H9 (cell line): ENCODE measurements around the gene MTHFD1L. TPM values are rescaled to one million over a fixed set of nuclear protein-coding genes. Genes with fewer than 3 reads are reported as not detected.
"Not testable (repeated sequence)": the region's sequence is repeated elsewhere in the genome, so short reads cannot be mapped to it uniquely, and the experiment has no call there.

ENCODE experiments used
- DNase-seq: peaks from one replicate; pipeline ENCODE4 v3.0.0-alpha.2; 2017
- H2AFZ ChIP-seq: one replicate; pipeline ENCODE4 v1.6.1; 2013; ENCODE audit warnings: mild to moderate bottlenecking, low read length, control low read depth, moderate library complexity
- H2AK5ac ChIP-seq: 2 replicates; pipeline ENCODE4 v1.6.1; 2013; ENCODE audit warnings: low read length, control low read depth, mixed read lengths; ENCODE audit not compliant: insufficient read length
- H2BK120ac ChIP-seq: one replicate; pipeline ENCODE4 v1.6.1; 2013; ENCODE audit warnings: low read depth, mild to moderate bottlenecking, low read length, control low read depth, inconsistent platforms; ENCODE audit not compliant: poor library complexity, severe bottlenecking
- H2BK12ac ChIP-seq: 2 replicates; pipeline ENCODE4 v1.6.1; 2013; ENCODE audit warnings: low read length, control low read depth, mixed read lengths, low read depth; ENCODE audit not compliant: insufficient read length
- H2BK15ac ChIP-seq: 2 replicates; pipeline ENCODE4 v1.6.1; 2013; ENCODE audit warnings: low read depth, low read length, control low read depth
- H2BK20ac ChIP-seq: one replicate; pipeline ENCODE4 v1.6.1; 2013; ENCODE audit warnings: low read depth, mild to moderate bottlenecking, low read length, control low read depth, inconsistent platforms; ENCODE audit not compliant: poor library complexity, severe bottlenecking
- H2BK5ac ChIP-seq: 2 replicates; pipeline ENCODE4 v1.6.1; 2013; ENCODE audit warnings: low read length, control low read depth, mixed read lengths; ENCODE audit not compliant: insufficient read length
- H3K14ac ChIP-seq: 2 replicates; pipeline ENCODE4 v1.6.1; 2013; ENCODE audit warnings: low read length, control low read depth; ENCODE audit not compliant: insufficient read depth
- H3K18ac ChIP-seq: 2 replicates; pipeline ENCODE4 v1.6.1; 2013; ENCODE audit warnings: low read depth, mild to moderate bottlenecking, mixed read lengths, low read length, control low read depth; ENCODE audit not compliant: insufficient read length
- H3K23ac ChIP-seq: 2 replicates; pipeline ENCODE4 v1.6.1; 2013; ENCODE audit warnings: low read length, control low read depth, mixed read lengths, low read depth; ENCODE audit not compliant: insufficient read length
- H3K23me2 ChIP-seq: 2 replicates; pipeline ENCODE4 v1.6.1; 2013; ENCODE audit warnings: low read depth, mild to moderate bottlenecking, mixed read lengths, low read length, control low read depth; ENCODE audit not compliant: insufficient read length, poor library complexity, severe bottlenecking
- H3K27ac ChIP-seq: 2 replicates; pipeline ENCODE4 v1.5.1; 2013; ENCODE audit warnings: low read length, control low read depth, mixed read lengths, low read depth; ENCODE audit not compliant: insufficient read length
- H3K27me3 ChIP-seq: 2 replicates; pipeline ENCODE4 v1.6.1; 2013; ENCODE audit warnings: low read length, control low read depth, inconsistent platforms; ENCODE audit not compliant: insufficient read depth
- H3K4ac ChIP-seq: 2 replicates; pipeline ENCODE4 v1.6.1; 2013; ENCODE audit warnings: low read depth, mild to moderate bottlenecking, control low read depth, inconsistent platforms, low read length, moderate library complexity
- H3K4me1 ChIP-seq: 2 replicates; pipeline ENCODE4 v1.6.1; 2013; ENCODE audit warnings: low read length, control low read depth, inconsistent platforms; ENCODE audit not compliant: insufficient read depth
- H3K4me2 ChIP-seq: 2 replicates; pipeline ENCODE4 v1.6.1; 2013; ENCODE audit warnings: low read length, control low read depth, mixed read lengths; ENCODE audit not compliant: insufficient read length, insufficient read depth
- H3K56ac ChIP-seq: 2 replicates; pipeline ENCODE4 v1.6.1; 2013; ENCODE audit warnings: low read depth, mild to moderate bottlenecking, mixed read lengths, low read length, control low read depth; ENCODE audit not compliant: insufficient read length
- H3K79me1 ChIP-seq: 2 replicates; pipeline ENCODE4 v1.6.1; 2013; ENCODE audit warnings: low read depth, mild to moderate bottlenecking, moderate library complexity, low read length, control low read depth, inconsistent platforms; ENCODE audit not compliant: insufficient read depth, poor library complexity, severe bottlenecking
- H3K79me2 ChIP-seq: 2 replicates; pipeline ENCODE4 v1.6.1; 2013; ENCODE audit warnings: low read length, control low read depth, inconsistent platforms; ENCODE audit not compliant: insufficient read depth
- H3K9ac ChIP-seq: 2 replicates; pipeline ENCODE4 v1.6.1; 2013; ENCODE audit warnings: low read length, control low read depth, mixed read lengths; ENCODE audit not compliant: insufficient read length; ENCODE audit errors: extremely low read depth
- H3K9me3 ChIP-seq: one replicate; pipeline ENCODE4 v1.6.1; 2013; ENCODE audit warnings: low read depth, low read length, inconsistent platforms; ENCODE audit not compliant: control insufficient read depth
- H3T11ph ChIP-seq: one replicate; pipeline ENCODE4 v1.6.1; 2013; ENCODE audit warnings: mild to moderate bottlenecking, low read length, control low read depth, inconsistent platforms
- H4K20me1 ChIP-seq: one replicate; pipeline ENCODE4 v1.6.1; 2013; ENCODE audit not compliant: control insufficient read depth, insufficient read length, insufficient read depth
- H4K5ac ChIP-seq: 2 replicates; pipeline ENCODE4 v1.6.1; 2013; ENCODE audit warnings: low read depth, mild to moderate bottlenecking, mixed read lengths, low read length, control low read depth; ENCODE audit not compliant: insufficient read length
- H4K8ac ChIP-seq: replicated peaks from 2 replicates; pipeline ENCODE4 v1.6.1; 2013; ENCODE audit warnings: low read length, control low read depth, mixed read lengths, low read depth; ENCODE audit not compliant: insufficient read length
- H4K91ac ChIP-seq: 2 replicates; pipeline ENCODE4 v1.6.1; 2013; ENCODE audit warnings: low read depth, mild to moderate bottlenecking, moderate library complexity, mixed read lengths, low read length, control low read depth; ENCODE audit not compliant: insufficient read length
- H3K27ac Mint-ChIP-seq, 3 experiments: 2 replicates in 2 of 3; 3 replicates in 1 of 3; pipeline ENCODE4 v1.8.0; 2020 to 2021; ENCODE audit warnings: mixed read lengths in 3 of 3, mild to moderate bottlenecking in 1 of 3, moderate library complexity in 1 of 3
- H3K27me3 Mint-ChIP-seq: 2 replicates; pipeline ENCODE4 v1.8.0; 2021; ENCODE audit warnings: low read depth, mild to moderate bottlenecking, moderate library complexity, mixed read lengths
- H3K36me3 Mint-ChIP-seq, 3 experiments: 2 replicates in 2 of 3; 3 replicates in 1 of 3; pipeline ENCODE4 v1.8.0; 2020 to 2021; ENCODE audit warnings: low read depth in 3 of 3, mixed read lengths in 3 of 3; ENCODE audit not compliant: insufficient read depth in 1 of 3
- H3K4me1 Mint-ChIP-seq, 2 experiments: 2 replicates each; pipeline ENCODE4 v1.8.0; 2020; ENCODE audit warnings: mixed read lengths in 2 of 2
- H3K4me3 Mint-ChIP-seq, 2 experiments: 2 replicates in 1 of 2; 3 replicates in 1 of 2; pipeline ENCODE4 v1.8.0; 2020 to 2021; ENCODE audit warnings: mild to moderate bottlenecking in 2 of 2, mixed read lengths in 2 of 2, moderate library complexity in 1 of 2
- H3K9me3 Mint-ChIP-seq, 2 experiments: 2 replicates in 1 of 2; 3 replicates in 1 of 2; pipeline ENCODE4 v1.8.0; 2020; ENCODE audit warnings: mild to moderate bottlenecking in 2 of 2, mixed read lengths in 2 of 2, moderate library complexity in 1 of 2
- CTCF ChIP-seq: fragments of 200-600 bp; sonication (generic); conservative IDR thresholded peaks from 3 replicates; pipeline ENCODE4 v1.8.0; 2021; ENCODE audit warnings: antibody characterized with exemption, mild to moderate bottlenecking
- WGBS: extraction: QIAGEN DNeasy Blood & Tissue Kit; methylation state at CpG from one replicate; pipeline ENCODE4 v1.1.7; 2013; ENCODE audit warnings: missing lambda C conversion rate, low lambda C conversion rate, mixed read lengths; ENCODE audit not compliant: insufficient read length; ENCODE audit errors: extremely low coverage; 5-methylcytosine and 5-hydroxymethylcytosine counted together
- total RNA-seq: library from RNA; stranded (reverse); gene quantifications from 2 replicates; pipeline ENCODE4 v1.2.1, GENCODE V29; 2021

MTHFD1L gene
- total RNA-seq, 1 experiment from 2014 or later = 90.2 TPM

GRCh38 chr6:150826788-150827187 lies 38.7 kb upstream of the MTHFD1L start:
- no peaks in the 10 kb centered on the region for H3K27me3 ChIP-seq
- no peak overlapping the region for H3K56ac ChIP-seq
- DNase-seq = no peak
- H2BK20ac ChIP-seq = no peak overlapping the region
- H3K4me3 Mint-ChIP-seq = no peak overlapping the region
- no peak overlapping the region for H3K27ac ChIP-seq
- no peak overlapping the region for H2BK12ac ChIP-seq
- no peak overlapping the region for H3K18ac ChIP-seq
- no CpG with 5 or more reads among the region's 5 CpGs for WGBS
- H2BK15ac ChIP-seq = no peak overlapping the region
- no peaks in the 10 kb centered on the region; the same call in 1 of the 2 replicates for H3K27me3 Mint-ChIP-seq
- no peak overlapping the region for H4K8ac ChIP-seq
- H3K9me3 ChIP-seq = no peaks in the 10 kb centered on the region
- no peaks in the 10 kb centered on the region for H3K4me1 Mint-ChIP-seq
- no peak overlapping the region for H3K9ac ChIP-seq
- no peak overlapping the region for H2BK5ac ChIP-seq
- H2AFZ ChIP-seq = no peak overlapping the region
- no peaks in the 10 kb centered on the region for H3K9me3 Mint-ChIP-seq
- H4K91ac ChIP-seq = no peak overlapping the region
- no peak overlapping the region for H4K5ac ChIP-seq
- no peak overlapping the region for H3T11ph ChIP-seq
- H3K36me3 Mint-ChIP-seq = no peaks in the 10 kb centered on the region
- no peak overlapping the region for H3K4ac ChIP-seq
- no peaks in the 10 kb centered on the region for H3K79me2 ChIP-seq
- H3K23ac ChIP-seq = no peak overlapping the region
- H2BK120ac ChIP-seq = no peak overlapping the region
- H3K27ac Mint-ChIP-seq = no peak overlapping the region
- H3K23me2 ChIP-seq = no peaks in the 10 kb centered on the region
- H2AK5ac ChIP-seq = no peak overlapping the region
- no peaks in the 10 kb centered on the region for H3K4me1 ChIP-seq
- no peak for TF ChIP-seq CTCF
- H3K14ac ChIP-seq = no peak overlapping the region
- H3K79me1 ChIP-seq = no peaks in the 10 kb centered on the region
- no peak overlapping the region for H3K4me2 ChIP-seq
- no peaks in the 10 kb centered on the region for H4K20me1 ChIP-seq

GRCh38 chr6:150828107-150828506 lies 37.4 kb upstream of the MTHFD1L start:
- not testable (repeated sequence) for H2AK5ac ChIP-seq, H2BK5ac ChIP-seq, H3K79me2 ChIP-seq, H2BK20ac ChIP-seq, H3K9me3 Mint-ChIP-seq, H4K5ac ChIP-seq, H3K23me2 ChIP-seq, H3K27me3 ChIP-seq, H4K20me1 ChIP-seq, H3K36me3 Mint-ChIP-seq, H3K4me1 Mint-ChIP-seq, H2BK12ac ChIP-seq, H3T11ph ChIP-seq, H3K9ac ChIP-seq, H4K8ac ChIP-seq, H3K4ac ChIP-seq, H3K27ac Mint-ChIP-seq, H3K4me2 ChIP-seq, H3K18ac ChIP-seq, H3K79me1 ChIP-seq, H4K91ac ChIP-seq, H3K27me3 Mint-ChIP-seq, H3K14ac ChIP-seq, H3K4me1 ChIP-seq, H3K23ac ChIP-seq, H3K56ac ChIP-seq, H2AFZ ChIP-seq, H3K9me3 ChIP-seq, DNase-seq, H3K27ac ChIP-seq, H3K4me3 Mint-ChIP-seq, H2BK120ac ChIP-seq, H2BK15ac ChIP-seq
- WGBS = no CpG with 5 or more reads among the region's 9 CpGs
